ENCODE data around the gene NMT1. TPM values are rescaled to one million over a fixed set of nuclear protein-coding genes. Genes with fewer than 3 reads are reported as not detected.

NMT1 gene
- total and polyA plus RNA-seq, 2 of the 13 experiments (the other 11 are each of a cell fraction or from before 2014, with no cell fraction given) = 75.7 to 142 TPM

DNA sequence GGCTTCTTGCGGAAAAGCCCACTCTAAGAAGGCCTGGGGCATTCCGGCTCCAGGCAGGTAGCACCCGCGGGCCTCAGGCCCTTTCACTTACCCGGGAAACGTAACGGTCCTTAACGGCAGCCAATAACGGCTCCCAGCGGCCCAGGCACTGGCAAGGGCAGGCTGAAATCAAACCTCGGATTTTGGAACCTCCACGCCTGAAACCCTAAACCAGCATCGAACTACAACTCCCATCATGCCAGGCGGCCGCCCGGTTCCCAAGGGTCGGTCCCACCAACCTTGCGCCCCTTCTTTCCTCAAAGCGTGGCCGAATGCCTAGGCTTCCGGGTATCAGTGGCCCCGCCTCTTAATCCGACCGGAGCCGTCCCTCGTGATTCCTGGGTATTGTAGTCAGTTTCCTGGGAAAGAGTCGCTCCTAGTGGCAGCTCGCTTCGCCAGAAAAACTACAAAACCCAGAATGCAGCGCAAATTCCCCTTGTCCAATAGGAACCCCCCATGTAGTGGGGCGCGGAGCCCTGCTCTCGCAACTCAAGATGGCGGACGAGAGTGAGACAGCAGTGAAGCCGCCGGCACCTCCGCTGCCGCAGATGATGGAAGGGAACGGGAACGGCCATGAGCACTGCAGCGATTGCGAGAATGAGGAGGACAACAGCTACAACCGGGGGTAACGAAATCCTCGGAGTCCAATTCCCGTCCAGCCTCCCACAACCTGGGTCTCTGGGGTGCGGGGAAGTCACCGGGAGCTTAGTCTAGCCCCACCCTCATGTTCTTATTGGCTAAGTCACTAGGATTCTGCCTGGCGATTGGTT, at the start of gene NMT1 (continued):
- TF ChIP-seq, protein P1, sequence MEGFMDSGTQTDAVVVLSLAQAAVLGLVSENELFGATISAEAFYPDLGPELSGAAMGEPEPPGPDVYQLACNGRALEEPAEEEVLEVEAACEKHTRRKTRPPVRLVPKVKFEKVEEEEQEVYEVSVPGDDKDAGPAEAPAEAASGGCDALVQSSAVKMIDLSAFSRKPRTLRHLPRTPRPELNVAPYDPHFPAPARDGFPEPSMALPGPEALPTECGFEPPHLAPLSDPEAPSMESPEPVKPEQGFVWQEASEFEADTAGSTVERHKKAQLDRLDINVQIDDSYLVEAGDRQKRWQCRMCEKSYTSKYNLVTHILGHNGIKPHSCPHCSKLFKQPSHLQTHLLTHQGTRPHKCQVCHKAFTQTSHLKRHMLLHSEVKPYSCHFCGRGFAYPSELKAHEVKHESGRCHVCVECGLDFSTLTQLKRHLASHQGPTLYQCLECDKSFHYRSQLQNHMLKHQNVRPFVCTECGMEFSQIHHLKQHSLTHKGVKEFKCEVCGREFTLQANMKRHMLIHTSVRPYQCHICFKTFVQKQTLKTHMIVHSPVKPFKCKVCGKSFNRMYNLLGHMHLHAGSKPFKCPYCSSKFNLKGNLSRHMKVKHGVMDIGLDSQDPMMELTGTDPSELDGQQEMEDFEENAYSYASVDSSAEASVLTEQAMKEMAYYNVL (CRISPR knock-in tag; IDR thresholded peaks at IDR 0.05; ENCODE audit: borderline replicate concordance) = peak; percentile 12; the same call in 1 of the 2 replicates
- TF ChIP-seq IKZF1 (IDR thresholded peaks at IDR 0.05) = no peak
- TF ChIP-seq NFKBIZ (CRISPR knock-in tag; IDR thresholded peaks at IDR 0.05) = 0 out of 2 replicates have a peak, but pooled peaks have one; percentile 46
- TF ChIP-seq ZNF362 (CRISPR knock-in tag; IDR thresholded peaks at IDR 0.05; ENCODE audit: borderline replicate concordance) = 0 out of 2 replicates have a peak, but pooled peaks have one; percentile 11
- no peak for TF ChIP-seq SMYD3 (CRISPR knock-in tag; IDR thresholded peaks at IDR 0.05)
- no peak for TF ChIP-seq CAMTA2 (CRISPR knock-in tag; IDR thresholded peaks at IDR 0.05; ENCODE audit: borderline replicate concordance)
- TF ChIP-seq ZNF83 (CRISPR knock-in tag; IDR thresholded peaks at IDR 0.05; ENCODE audit: borderline replicate concordance) = 0 out of 2 replicates have a peak, but pooled peaks have one; percentile 51
- peak; percentile 81 for TF ChIP-seq TBX2 (CRISPR knock-in tag; IDR thresholded peaks at IDR 0.05; ENCODE audit: borderline replicate concordance)
- TF ChIP-seq TRIM22 (IDR thresholded peaks at IDR 0.05) = no peak
- no peak; the same call in 1 of the 2 replicates for TF ChIP-seq KLF15 (CRISPR knock-in tag; IDR thresholded peaks at IDR 0.05; ENCODE audit: borderline replicate concordance)
- no peak for TF ChIP-seq CCAR2 (optimal IDR thresholded peaks at IDR 0.05; ENCODE audit: low read depth, low read length)
- TF ChIP-seq CREBL2 (CRISPR knock-in tag; IDR thresholded peaks at IDR 0.05; ENCODE audit: borderline replicate concordance) = no peak
- TF ChIP-seq, protein P2, sequence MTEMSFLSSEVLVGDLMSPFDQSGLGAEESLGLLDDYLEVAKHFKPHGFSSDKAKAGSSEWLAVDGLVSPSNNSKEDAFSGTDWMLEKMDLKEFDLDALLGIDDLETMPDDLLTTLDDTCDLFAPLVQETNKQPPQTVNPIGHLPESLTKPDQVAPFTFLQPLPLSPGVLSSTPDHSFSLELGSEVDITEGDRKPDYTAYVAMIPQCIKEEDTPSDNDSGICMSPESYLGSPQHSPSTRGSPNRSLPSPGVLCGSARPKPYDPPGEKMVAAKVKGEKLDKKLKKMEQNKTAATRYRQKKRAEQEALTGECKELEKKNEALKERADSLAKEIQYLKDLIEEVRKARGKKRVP (CRISPR knock-in tag; IDR thresholded peaks at IDR 0.05) = 0 out of 4 replicates have a peak, but pooled peaks of 1 of the 2 experiments have one; percentile 29
- TF ChIP-seq, protein P3, sequence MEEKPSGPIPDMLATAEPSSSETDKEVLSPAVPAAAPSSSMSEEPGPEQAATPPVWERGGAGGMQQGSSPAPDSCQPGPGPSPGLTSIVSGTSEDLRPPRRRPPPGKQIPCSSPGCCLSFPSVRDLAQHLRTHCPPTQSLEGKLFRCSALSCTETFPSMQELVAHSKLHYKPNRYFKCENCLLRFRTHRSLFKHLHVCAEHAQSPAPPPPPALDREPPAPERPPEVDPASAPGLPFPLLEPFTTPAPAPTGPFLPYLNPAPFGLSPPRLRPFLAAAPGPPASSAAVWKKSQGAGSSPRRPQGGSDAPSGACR (CRISPR knock-in tag; IDR thresholded peaks at IDR 0.05) = no peak; the same call in 1 of the 2 replicates
- peak; percentile 80 for TF ChIP-seq SIN3A (IDR thresholded peaks at IDR 0.05; ENCODE audit: borderline replicate concordance, low read depth, low read length)
- peak; percentile 78 for TF ChIP-seq ZEB1 (IDR thresholded peaks at IDR 0.05; ENCODE audit: insufficient replicate concordance, low read depth)
- peak; percentile 94; the same call in 1 of the 2 replicates for TF ChIP-seq ZNF33A (CRISPR knock-in tag; IDR thresholded peaks at IDR 0.05; ENCODE audit: borderline replicate concordance)
- TF ChIP-seq GZF1 (CRISPR knock-in tag; IDR thresholded peaks at IDR 0.05) = no peak
- TF ChIP-seq LCORL (IDR thresholded peaks at IDR 0.05) = 0 out of 2 replicates have a peak, but pooled peaks have one; percentile 6
- TF ChIP-seq LCORL (CRISPR knock-in tag; IDR thresholded peaks at IDR 0.05) = peak; percentile 94

Measured in HepG2 (cell line).